CD14-positive monocyte (primary cell): Measurements from ENCODE around the gene ERCC1. TPM values are rescaled to one million over a fixed set of nuclear protein-coding genes. Genes with fewer than 3 reads are reported as not detected.
A peak's percentile ranks its signal among the peaks of the same experiment; 100 is the strongest.
"Not testable (repeated sequence)": the region's sequence is repeated elsewhere in the genome, so short reads cannot be mapped to it uniquely, and the experiment has no call there.

Experiments used
- DNase-seq, 3 donors: peaks; one replicate each; pipeline ENCODE4 v3.0.0-alpha.2; 2011 to 2022
- H2AFZ ChIP-seq: 2 replicates; pipeline ENCODE4 v1.6.0; 2012; ENCODE audit warnings: mild to moderate bottlenecking, low read depth, low read length, inconsistent platforms; ENCODE audit not compliant: insufficient read depth, poor library complexity, severe bottlenecking
- H3K27ac ChIP-seq, 2 donors: 1 replicate in 1 of 2; 2 replicates in 1 of 2; pipeline ENCODE4 v1.5.1; 2012 to 2013; ENCODE audit warnings: low read length in 2 of 2, control low read depth in 1 of 2, inconsistent platforms in 1 of 2, low read depth in 1 of 2, mild to moderate bottlenecking in 1 of 2
- H3K27me3 ChIP-seq, 2 donors: one replicate each; pipeline versions ENCODE4 v1.6.0 to v1.6.1; 2011 to 2013; ENCODE audit warnings: low read length in 2 of 2; ENCODE audit not compliant: control insufficient read depth in 2 of 2, insufficient read depth in 2 of 2
- H3K36me3 ChIP-seq, 2 donors: replicated peaks in 1 of 2; 1 replicate in 1 of 2; 2 replicates in 1 of 2; pipeline versions ENCODE4 v1.5.1 to v1.6.1; 2012 to 2013; ENCODE audit warnings: low read length in 2 of 2, control low read depth in 1 of 2, inconsistent platforms in 1 of 2, mild to moderate bottlenecking in 1 of 2; ENCODE audit not compliant: insufficient read depth in 2 of 2, control insufficient read depth in 1 of 2
- H3K4me1 ChIP-seq, 2 donors: 1 replicate in 1 of 2; 2 replicates in 1 of 2; pipeline versions ENCODE4 v1.5.1 to v1.6.1; 2012 to 2013; ENCODE audit warnings: low read length in 2 of 2, control low read depth in 1 of 2, inconsistent platforms in 1 of 2, mild to moderate bottlenecking in 1 of 2, moderate library complexity in 1 of 2; ENCODE audit not compliant: insufficient read depth in 2 of 2, control insufficient read depth in 1 of 2
- H3K4me2 ChIP-seq: replicated peaks from 2 replicates; pipeline ENCODE3; 2012; ENCODE audit warnings: low read length, moderate library complexity, mild to moderate bottlenecking; ENCODE audit not compliant: poor library complexity, severe bottlenecking; ENCODE audit errors: extremely low read depth
- H3K4me3 ChIP-seq, 3 experiments: fragments of 200-600 bp in 1 of 3; sonication (generic) in 1 of 3; replicated peaks in 1 of 3; 1 replicate in 2 of 3; 2 replicates in 1 of 3; pipeline ENCODE4 v1.5.1; 2011 to 2013; ENCODE audit warnings: low read length in 3 of 3, mild to moderate bottlenecking in 3 of 3, control low read depth in 2 of 3, low read depth in 2 of 3, inconsistent platforms in 1 of 3, moderate library complexity in 1 of 3
- H3K79me2 ChIP-seq: 2 replicates; pipeline ENCODE4 v1.6.0; 2012; ENCODE audit warnings: mild to moderate bottlenecking, control low read depth, inconsistent platforms, low read length, moderate library complexity; ENCODE audit not compliant: insufficient read depth
- H3K9ac ChIP-seq: 2 replicates; pipeline ENCODE4 v1.6.0; 2017; ENCODE audit warnings: low read length, mild to moderate bottlenecking; ENCODE audit not compliant: insufficient read depth, poor library complexity, severe bottlenecking
- H3K9me3 ChIP-seq, 2 donors: replicated peaks in 1 of 2; 1 replicate in 1 of 2; 2 replicates in 1 of 2; pipeline versions ENCODE4 v1.5.1 to v1.6.1; 2012 to 2013; ENCODE audit warnings: low read length in 2 of 2, control low read depth in 1 of 2; ENCODE audit not compliant: control insufficient read depth in 1 of 2, insufficient read depth in 1 of 2
- H4K20me1 ChIP-seq: 2 replicates; pipeline ENCODE4 v1.6.0; 2012; ENCODE audit warnings: mild to moderate bottlenecking, low read length, control low read depth, moderate library complexity; ENCODE audit not compliant: insufficient read depth
- H3K27ac Mint-ChIP-seq, 7 donors: one replicate each; pipeline ENCODE4 v1.8.0; 2020; ENCODE audit warnings: mild to moderate bottlenecking in 7 of 7, mixed read lengths in 7 of 7, moderate library complexity in 6 of 7, inconsistent platforms in 2 of 7
- H3K27me3 Mint-ChIP-seq, 3 donors: one replicate each; pipeline ENCODE4 v1.8.0; 2021 to 2022; ENCODE audit warnings: low read depth in 3 of 3, mild to moderate bottlenecking in 3 of 3, mixed read lengths in 3 of 3, moderate library complexity in 3 of 3, inconsistent platforms in 1 of 3
- H3K36me3 Mint-ChIP-seq, 2 donors: one replicate each; pipeline ENCODE4 v1.8.0; 2020; ENCODE audit warnings: mixed read lengths in 2 of 2, inconsistent platforms in 1 of 2, mild to moderate bottlenecking in 1 of 2
- H3K4me1 Mint-ChIP-seq: one replicate; pipeline ENCODE4 v1.8.0; 2020; ENCODE audit warnings: mild to moderate bottlenecking, mixed read lengths
- H3K4me3 Mint-ChIP-seq, 2 donors: one replicate each; pipeline ENCODE4 v1.8.0; 2020; ENCODE audit warnings: mild to moderate bottlenecking in 2 of 2, mixed read lengths in 2 of 2, moderate library complexity in 1 of 2
- H3K9me3 Mint-ChIP-seq, 7 donors: one replicate each; pipeline ENCODE4 v1.8.0; 2020 to 2022; ENCODE audit warnings: mixed read lengths in 7 of 7, mild to moderate bottlenecking in 6 of 7, moderate library complexity in 6 of 7, inconsistent platforms in 2 of 7
- CTCF ChIP-seq: fragments of 200-600 bp; IDR thresholded peaks from one replicate; pipeline ENCODE4 v1.8.0; 2022; ENCODE audit warnings: antibody characterized with exemption, mild to moderate bottlenecking
- WGBS: methylation state at CpG from one replicate; pipeline ENCODE4 v1.1.5; 2013; ENCODE audit warnings: missing lambda C conversion rate; ENCODE audit not compliant: insufficient coverage; 5-methylcytosine and 5-hydroxymethylcytosine counted together
- intact Hi-C, 2 donors: fragments of 100-400 bp; cut with micrococcal nuclease; formaldehyde crosslinking; loops; one replicate each; pipeline versions ENCODE4 v1.15.0 to v1.15.1; 2023
- polyA plus RNA-seq, 3 donors: library from polyadenylated mRNA; depleted of rRNA in 1 of 3; unstranded in 2 of 3; stranded (reverse) in 1 of 3; fragments of 300-500 nt in 2 of 3; fragments of >200 nt in 1 of 3; fragmentation: Illumina TruSeq in 2 of 3; gene quantifications; 1 replicate in 2 of 3; 2 replicates in 1 of 3; pipeline ENCODE4 v1.2.3, GENCODE V29; 2012 to 2021

Gene ERCC1
- polyA plus RNA-seq, 3 donors, result 62.2 to 78.2 (median 74.6) TPM

- intact Hi-C loops, result no loop called here
- H3K36me3 Mint-ChIP-seq, result peaks cover 47 to 61% of the 10 kb centered on the region in 2 donors
- H3K27me3 Mint-ChIP-seq, result peaks cover 0 to 4% (median 0%) of the 10 kb centered on the region in 3 donors
Measured at GRCh38 chr19:45414468-45414867, 9.2 kb downstream of the ERCC1 start.

GRCh38 chr19:45413497-45413896 lies 10.2 kb downstream of the ERCC1 start:
- peaks cover 18% of the 10 kb centered on the region for H3K4me1 Mint-ChIP-seq
- peak overlapping the region in 3 of 7 donors; percentile 32 to 38 (median 33) for H3K27ac Mint-ChIP-seq
- Histone ChIP-seq H3K9me3 (no peaks in the 10 kb centered on the region), H3K36me3 (peaks cover 34 to 52% of the 10 kb centered on the region in 2 donors), H4K20me1 (peaks cover under 1% of the 10 kb centered on the region), H3K4me3 (no peak overlapping the region), H3K27me3 (no peaks in the 10 kb centered on the region), H2AFZ (no peak overlapping the region), H3K9ac (no peak overlapping the region), H3K4me1 (peaks cover 23 to 25% of the 10 kb centered on the region in 2 donors), H3K27ac (peak overlapping the region in 1 of 2 donors; percentile 14), H3K4me2 (no peak overlapping the region), H3K79me2 (no peaks in the 10 kb centered on the region)
- peaks cover 44 to 63% of the 10 kb centered on the region in 2 donors for H3K36me3 Mint-ChIP-seq
- WGBS, result 96% methylated on average over 4 of the region's 6 CpGs
- H3K27me3 Mint-ChIP-seq, result peaks cover 0 to 5% (median 0%) of the 10 kb centered on the region in 3 donors
- no peak for TF ChIP-seq CTCF
- DNase-seq, result no peak
- H3K9me3 Mint-ChIP-seq, result peaks cover 0 to 2% (median 0%) of the 10 kb centered on the region in 7 donors
- H3K4me3 Mint-ChIP-seq, result no peak overlapping the region
- intact Hi-C loops, result no loop called here

More at GRCh38 chr19:45414468-45414867, 9.2 kb downstream of the ERCC1 start:
- Mint-ChIP-seq H3K4me3 (no peak overlapping the region), H3K27ac (peak overlapping the region in 1 of 7 donors; percentile 26), H3K4me1 (peaks cover 18% of the 10 kb centered on the region), H3K9me3 (peaks cover 0 to 2% (median 0%) of the 10 kb centered on the region in 7 donors)
- no peak overlapping the region for H2AFZ ChIP-seq
- no peaks in the 10 kb centered on the region for H4K20me1 ChIP-seq
- H3K27me3 ChIP-seq, result no peaks in the 10 kb centered on the region
- no peak for TF ChIP-seq CTCF
- no peak for DNase-seq
- H3K79me2 ChIP-seq, result no peaks in the 10 kb centered on the region
- no peak overlapping the region for H3K4me2 ChIP-seq
- H3K27ac ChIP-seq, result no peak overlapping the region
- 96% methylated on average over 8 of the region's 8 CpGs for WGBS
- peaks cover 23 to 25% of the 10 kb centered on the region in 2 donors for H3K4me1 ChIP-seq
- H3K9ac ChIP-seq, result no peak overlapping the region
- no peaks in the 10 kb centered on the region for H3K9me3 ChIP-seq
- no peak overlapping the region for H3K4me3 ChIP-seq
- peaks cover 34 to 52% of the 10 kb centered on the region in 2 donors for H3K36me3 ChIP-seq

DNA sequence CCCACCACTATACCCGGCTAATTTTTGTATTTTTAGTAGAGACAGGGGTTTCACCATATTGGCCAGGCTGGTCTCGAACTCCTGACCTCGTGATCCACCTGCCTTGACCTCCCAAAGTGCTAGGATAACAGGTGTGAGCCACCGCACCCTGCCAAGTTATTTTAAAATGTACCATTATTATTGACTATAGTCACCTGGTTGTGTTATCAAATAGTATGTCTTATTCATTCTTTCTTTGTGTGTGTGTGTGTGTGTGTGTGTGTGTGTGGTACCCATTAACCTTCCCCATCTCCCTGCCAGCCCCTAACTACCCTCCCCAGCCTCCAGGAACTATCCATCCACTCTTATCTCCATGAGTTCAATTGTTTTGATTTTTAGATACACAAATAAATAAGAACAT lies 13.4 kb downstream of the ERCC1 start:
- H3K9ac ChIP-seq, H3K27me3 Mint-ChIP-seq, H3K9me3 Mint-ChIP-seq, H3K4me3 ChIP-seq, H3K9me3 ChIP-seq, H3K79me2 ChIP-seq, H2AFZ ChIP-seq, H3K4me2 ChIP-seq, DNase-seq, H4K20me1 ChIP-seq, H3K27ac ChIP-seq, H3K4me3 Mint-ChIP-seq, intact Hi-C loops, H3K27me3 ChIP-seq: not testable (repeated sequence)
- peaks cover 40 to 47% of the 10 kb centered on the region in 2 donors for H3K4me1 ChIP-seq
- no CpG with 5 or more reads among the region's 4 CpGs for WGBS
- Mint-ChIP-seq H3K36me3 (peaks cover 27 to 37% of the 10 kb centered on the region in 2 donors), H3K27ac (peak overlapping the region in 2 of 7 donors; percentile 1 to 42), H3K4me1 (peaks cover 33% of the 10 kb centered on the region)
- peaks cover 21 to 29% of the 10 kb centered on the region in 2 donors for H3K36me3 ChIP-seq
